HG02870 (cell line): ENCODE data around the gene PNMA1.

Experiments used
- ATAC-seq: cut with Tn5 transposase; IDR thresholded peaks from one replicate; pipeline ENCODE4 v1.9.1; 2021; ENCODE audit warnings: mild to moderate bottlenecking, moderate library complexity; ENCODE audit not compliant: unreplicated experiment

The PNMA1 gene

DNA sequence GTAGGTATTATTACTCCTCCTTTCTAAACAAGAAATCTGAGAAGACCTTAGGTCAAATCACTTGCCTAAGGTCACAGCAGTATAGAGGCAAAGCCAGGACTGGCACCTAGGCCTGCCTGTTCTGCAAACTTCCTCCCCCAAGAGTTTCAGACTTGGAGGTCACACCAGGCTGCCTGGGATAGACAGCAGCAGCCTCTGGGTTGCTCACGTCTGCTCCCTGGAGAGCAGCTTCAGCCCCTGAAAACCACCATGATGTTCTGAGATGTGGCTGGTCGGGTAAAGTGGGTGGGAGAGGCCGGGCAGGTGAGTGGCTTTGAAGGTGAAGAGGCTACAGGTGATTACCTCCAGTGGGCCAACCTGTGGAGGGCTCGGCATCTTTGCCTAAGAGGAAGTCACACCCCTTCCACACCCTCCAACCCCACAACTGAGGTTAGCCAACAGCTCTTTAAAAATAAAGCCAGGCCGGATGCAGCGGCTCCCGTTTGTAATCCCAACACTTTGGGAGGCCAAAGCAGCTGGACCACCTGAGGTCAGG is 37.0 kb upstream of the PNMA1 start:
- no peak for ATAC-seq

DNA sequence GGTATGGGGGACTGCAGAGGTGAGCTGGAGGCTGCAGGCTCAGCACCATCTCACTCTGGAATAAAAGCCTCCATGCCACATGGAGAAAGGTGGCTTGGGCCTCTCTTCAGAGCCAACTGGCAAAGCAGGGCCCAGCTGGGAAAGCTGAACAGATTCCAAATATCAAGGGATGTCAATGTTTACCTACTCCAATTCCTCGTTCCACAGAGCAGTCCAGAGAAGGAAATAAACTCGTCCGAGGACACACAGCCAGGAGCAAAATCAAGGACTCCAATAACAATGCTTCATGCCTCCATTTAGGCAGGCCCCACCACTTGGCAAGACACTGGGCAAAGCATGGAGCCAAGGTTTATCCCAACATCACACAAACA is 36.3 kb upstream of the PNMA1 start:
- ATAC-seq: no peak

DNA sequence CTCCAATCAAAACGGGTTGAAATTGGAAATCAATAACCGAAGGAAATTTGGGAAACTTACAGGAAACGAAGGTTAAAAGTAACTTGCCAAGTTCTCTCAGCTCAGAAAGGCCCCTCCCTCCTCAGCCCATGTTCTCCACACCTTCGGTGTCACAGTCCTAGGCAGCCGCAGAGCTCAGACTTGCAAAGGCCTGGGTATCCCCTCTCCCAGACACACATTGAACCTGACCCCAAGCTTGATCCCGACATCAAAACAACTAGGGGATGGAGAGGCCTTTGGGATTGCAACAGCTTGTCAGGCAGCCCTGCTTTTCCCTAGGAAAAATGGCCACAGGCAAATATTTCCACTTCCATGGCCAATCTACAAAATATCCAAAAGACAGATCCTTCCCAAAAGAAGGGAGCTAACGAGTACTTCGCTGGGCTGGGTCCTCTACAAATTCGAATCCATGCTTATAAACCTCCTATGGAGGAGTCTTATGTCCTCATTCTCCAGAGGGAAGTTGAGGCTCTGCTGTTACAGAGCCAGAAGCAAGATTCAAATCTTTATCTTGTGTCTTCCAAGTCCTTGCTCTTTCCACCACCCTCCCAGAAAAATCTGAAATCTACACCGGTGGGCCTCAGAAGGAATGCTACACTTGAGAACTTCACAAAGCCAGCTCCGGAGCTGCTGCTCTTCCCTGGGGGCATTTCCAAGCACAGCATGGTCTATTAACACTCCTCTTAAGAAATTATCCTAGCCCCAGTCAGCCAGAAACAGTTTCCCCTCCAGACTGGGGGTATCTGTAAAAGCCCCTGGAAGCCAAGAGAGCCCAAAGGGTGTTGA is 35.7 kb upstream of the PNMA1 start:
- ATAC-seq: no peak

DNA sequence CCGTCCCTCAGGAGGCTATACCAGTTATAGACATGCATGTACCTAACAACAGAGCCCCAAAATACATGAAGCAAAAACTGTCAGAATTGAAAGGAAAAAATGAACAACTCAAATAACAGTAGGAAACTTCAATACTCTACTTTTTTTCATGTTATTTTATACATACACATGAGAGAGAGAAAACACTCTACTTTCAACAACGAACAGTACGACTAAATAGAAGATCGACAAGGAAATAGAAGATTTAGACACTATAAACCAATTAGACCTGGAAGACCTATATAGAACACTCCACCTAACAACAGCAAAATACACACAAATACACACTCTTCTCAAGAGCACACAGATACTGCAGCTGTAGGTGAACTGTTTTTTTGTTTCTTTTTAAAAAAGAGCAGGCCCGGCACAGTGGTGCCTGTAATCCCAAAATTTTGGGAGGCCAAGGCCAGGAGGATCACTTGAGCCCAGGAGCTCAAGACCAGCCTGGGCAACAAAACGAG is 34.7 kb upstream of the PNMA1 start:
- ATAC-seq: no peak

DNA sequence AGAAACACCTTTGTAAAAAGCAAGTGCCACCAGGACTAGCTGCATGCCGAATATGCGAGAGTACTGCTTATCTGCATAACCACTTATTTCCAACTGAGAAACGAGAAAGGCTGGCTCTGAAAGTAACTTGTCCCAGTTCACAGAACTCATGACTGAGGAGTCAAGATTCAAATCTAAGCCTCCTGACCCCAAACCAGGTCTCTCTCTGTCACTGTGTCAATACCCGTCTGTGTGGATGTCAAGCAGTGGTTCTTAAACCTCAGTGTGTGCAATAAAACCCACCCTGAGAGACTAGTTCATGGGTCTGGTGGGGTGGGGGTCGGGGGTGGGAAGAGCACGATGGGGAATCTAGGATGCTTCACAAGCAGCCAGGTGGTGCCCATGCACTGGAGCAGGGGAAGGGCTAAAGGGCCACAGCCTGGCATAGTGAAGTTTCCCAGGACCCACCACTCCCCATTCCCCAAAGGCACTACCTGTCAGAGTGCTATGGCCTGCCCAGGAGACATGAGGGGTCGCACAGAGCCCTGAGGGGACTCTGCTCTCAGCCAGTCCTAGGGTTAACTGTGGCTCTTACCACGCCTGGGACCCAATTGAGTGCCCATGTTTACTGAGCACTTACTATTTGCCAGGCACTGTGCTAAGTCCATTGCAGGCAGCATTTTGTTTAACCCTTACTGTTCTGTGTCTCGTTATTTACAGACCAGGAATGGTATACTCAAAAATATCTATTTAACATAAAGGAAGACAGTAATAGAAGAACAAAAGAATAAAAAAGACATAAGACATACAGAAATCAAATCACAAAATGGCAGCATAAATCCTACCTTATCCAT is 33.4 kb upstream of the PNMA1 start:
- no peak for ATAC-seq

DNA sequence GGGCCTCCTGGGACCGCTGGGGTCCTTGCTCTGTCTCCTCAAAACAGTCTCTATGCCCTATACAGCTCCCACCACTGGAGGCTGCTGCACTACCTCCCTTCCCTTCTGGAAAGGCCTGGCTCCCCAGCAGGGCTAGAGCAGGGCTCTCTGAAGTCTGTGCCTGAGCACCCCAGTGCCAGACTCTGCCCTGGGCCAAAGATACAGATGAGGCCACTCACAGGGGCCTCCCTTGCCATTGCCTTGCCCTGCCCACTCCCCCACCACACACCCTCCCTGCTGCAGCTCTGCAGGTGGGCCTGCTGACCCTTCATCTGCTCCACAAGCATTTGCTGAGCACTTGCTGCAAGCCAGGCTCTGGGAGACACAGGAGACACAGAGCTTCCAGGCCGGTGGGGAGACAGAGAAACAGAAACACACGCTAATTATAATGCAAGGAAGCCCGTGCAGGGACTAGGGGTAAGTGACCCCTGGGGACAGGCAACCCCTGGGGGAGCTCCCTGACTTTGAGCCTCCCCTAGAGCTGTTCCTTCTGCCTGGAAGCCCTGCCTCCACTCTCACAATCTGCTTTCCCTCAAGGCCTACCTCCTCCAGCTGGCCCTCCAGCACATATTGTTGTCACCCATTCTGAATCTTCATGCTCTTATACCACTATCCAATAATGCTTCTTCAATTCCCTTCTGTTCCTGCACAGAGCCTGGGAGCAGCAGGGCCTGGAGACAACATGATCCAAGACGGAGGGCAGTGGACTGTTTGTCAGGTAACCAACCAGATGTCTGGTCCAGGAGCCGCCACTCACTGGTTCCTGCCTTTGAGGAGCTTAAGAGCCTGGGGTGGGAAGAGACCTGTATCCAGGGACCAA is 32.6 kb upstream of the PNMA1 start:
- ATAC-seq: no peak

DNA sequence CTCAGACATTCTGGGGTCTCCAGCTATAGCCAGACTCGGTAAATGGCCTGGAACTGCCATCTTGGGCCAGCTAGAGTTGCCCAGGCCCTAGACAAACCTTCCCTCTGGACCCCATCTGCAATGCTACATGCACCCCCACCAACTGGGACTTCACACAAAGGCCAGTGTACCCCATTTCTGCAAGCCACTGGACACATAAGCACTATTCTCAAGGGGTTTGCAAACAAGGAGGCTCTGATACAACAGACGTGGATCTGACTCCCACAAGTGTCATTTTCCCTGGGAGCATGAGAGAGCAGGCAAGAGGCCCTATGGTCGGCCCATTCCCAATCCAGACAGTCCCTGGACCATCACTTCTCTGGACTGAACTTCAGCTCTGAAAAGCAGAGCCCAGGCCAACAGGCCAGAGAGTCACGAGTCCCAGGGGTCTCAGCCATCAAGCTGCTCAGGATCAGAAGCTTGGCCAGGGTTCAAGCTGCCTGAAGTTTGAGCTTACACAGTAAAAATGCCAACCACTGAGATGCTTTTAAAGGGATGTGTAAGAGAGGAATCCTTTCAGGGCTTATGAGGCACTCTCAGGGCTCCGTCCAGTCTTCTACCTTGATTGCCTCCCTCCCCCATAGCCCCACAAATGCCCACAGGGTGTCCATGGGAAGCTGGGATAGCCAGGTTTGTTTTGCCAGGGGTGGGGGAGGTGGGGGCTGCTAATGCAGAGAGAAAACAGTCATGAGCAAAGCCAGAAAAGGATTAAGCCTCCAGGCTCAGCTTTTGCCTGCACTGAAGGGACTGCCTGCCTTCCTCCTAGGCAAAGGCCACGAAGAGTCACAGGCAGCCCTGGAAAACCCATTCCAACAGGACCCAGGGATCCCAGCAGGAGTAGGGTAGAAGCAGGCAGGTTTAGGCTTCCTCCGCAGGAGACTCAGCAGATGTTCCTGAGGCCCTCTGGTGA is 31.7 kb upstream of the PNMA1 start:
- ATAC-seq: no peak

DNA sequence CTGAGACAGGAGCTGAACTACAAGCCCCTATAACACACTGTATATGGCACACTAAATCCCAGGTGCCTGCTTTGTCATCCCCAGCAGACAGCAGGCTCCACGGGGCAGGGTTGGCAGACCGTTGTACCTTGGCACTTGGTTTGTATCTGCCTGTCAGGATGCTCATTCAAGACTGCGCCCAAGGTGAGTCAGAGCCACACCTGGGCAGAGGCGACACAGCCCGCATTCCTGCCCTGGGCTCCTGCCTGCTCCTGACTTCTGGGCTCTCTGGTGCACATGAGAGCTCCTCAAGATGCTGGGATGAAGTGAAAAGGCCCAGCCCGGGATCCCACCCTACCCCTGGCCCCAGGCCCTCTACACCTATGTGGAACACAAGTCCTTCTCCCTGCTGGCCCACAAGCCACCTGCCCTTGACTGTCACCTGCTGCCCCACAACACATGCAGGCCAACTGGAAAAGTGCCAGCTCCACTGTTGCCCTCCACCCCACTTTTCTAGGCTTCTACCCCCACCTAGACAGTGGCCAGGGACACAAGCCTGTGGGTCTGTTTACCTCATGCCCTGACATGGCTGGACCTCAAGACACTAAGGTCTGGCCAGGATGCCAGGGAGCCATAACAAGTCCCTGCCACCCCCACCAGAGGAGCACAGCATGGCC is 30.8 kb upstream of the PNMA1 start:
- no peak for ATAC-seq

DNA sequence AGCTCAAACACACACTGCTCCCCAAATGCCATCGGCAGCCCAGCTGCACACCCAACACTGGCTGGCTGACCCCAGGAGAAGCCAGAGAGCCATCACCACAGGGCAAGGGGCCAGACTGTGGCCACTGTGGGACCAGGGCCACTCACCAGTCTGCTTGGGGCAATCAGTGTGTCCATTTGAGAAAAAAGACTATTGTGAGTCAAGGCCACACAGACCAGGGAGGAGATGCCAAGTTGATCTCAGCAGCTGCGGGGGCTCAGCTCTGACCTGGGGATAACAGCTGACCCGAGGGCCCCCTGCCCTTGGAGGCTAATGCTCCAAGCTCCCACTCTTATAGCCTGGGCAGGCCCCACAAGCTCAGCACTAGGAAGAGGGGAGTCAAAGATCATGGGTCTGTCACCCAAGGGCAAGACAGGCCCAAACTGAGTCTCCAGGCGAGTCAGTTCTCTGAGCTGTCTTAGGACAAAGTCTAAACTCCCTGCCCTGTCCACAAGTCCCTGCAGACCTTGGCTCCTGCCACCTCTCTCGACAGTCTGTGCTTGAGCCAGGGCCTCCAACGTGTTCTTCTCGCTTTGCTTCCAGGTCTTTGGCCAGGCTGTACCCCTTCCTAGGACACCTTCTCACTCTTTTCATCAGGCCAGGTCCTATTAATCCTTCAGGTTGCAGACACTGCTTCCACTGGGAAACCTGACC is 30.1 kb upstream of the PNMA1 start:
- no peak for ATAC-seq

DNA sequence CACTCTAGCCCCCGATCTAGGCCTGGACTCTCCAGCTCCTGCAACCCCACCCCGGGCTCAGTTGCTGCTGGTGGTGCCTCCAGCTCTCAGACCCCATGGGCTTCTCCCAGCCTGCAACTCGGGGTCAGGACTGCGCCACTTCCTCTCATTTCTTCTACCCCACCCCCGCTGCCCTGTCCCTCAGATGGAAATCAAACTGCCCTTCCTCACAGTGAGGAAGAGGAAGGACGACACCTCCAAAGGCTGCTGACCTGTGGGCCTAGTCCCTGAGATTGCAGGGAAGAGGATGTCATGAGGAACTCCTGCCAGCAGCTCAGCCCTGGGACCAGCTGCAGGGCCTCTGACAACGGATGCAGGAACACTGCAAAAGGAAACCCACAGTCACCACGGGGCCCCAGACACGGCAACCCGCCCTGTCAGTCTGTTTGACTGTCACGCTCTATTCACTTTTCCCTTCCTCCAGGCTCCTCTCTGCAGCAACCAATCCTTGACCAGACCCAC is 29.3 kb upstream of the PNMA1 start:
- ATAC-seq: peak; percentile 52

DNA sequence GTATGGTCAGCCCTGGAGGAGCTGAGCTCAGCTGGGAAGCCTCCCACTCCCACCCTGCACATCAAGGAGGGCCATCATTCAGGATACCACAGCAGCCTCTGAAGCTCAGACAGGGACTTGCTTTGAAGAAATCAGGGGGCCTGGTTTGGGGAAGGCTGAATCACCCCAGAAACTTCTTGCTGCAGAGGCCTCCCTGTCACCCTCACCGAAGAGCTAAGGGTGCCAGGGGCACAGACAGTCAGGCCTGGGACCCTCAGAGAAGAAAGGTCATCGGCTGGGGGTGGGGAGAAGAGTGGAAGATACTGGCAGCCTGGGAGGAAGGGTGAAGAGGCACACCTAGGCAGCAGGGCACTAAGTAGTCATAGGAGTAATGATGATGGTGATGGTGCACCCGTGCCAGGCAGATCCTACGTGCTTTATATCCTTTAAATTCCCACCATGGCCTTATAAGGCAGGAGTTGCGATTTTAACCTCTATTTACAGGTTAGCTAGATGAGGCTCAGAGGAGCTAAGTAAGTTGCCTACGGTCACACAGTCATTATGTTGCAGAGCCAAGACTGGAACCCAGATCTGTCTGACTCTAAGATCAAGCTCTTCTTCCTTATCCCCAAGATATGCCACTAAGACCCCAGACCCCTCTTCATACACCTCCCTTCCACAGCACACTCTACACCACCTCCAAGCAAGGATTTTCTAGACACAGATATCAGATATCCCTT is 28.5 kb upstream of the PNMA1 start:
- ATAC-seq: no peak

DNA sequence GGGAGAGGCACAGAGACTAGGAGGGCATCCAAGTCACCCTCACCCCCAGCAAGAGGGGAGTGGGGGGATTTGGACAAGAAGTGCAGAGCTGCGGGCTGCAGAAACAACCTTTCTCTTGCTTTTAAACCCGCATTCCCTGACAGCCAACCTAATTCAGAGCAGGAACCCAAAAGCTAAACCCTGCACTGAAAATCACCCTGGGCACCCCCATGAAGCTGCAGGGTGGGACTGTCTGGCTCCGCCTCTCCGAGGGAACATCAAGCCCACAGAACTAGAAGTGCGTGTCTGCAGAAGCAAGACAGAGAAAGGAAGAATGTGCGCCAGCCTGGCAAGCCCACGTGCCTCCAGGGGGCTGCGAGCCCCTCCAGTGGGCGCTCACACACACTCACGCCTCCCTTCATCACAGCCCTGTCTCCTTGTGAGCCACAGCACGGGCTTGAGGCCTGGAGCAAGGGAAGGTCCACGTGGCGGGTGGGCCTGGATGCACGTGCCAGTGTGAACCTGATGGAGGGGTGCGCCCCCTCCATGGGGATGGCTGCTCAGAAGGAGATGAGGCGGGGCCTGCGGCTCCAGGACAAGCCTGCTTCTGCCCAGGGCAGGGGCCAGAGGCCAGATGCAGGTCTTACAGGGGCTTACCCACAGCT is 27.8 kb upstream of the PNMA1 start:
- no peak for ATAC-seq

DNA sequence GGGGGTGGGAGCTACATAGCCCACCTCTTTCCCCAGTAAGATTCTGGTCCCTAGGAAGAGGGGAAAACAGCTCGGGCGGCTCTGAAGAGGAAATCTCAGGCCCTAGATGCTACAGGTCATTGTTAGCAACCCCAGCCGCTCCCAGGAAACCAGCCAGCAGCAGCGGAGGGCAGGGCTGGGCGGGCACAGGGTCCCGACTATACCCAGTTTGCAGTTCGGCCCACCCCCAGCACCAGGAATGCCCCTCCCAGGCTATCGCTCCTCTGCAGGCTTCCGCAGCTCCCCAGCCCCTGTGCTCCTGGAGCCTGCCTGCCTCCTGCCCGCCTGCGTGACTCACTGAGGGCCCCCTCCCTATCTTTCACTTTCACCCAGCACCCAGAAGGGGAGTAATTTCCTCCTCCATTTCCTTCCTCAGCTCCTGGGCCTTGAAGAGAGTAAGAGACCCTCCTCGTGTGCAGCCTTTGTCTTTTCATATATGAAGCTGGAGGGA is 27.2 kb upstream of the PNMA1 start:
- peak; percentile 36 for ATAC-seq

DNA sequence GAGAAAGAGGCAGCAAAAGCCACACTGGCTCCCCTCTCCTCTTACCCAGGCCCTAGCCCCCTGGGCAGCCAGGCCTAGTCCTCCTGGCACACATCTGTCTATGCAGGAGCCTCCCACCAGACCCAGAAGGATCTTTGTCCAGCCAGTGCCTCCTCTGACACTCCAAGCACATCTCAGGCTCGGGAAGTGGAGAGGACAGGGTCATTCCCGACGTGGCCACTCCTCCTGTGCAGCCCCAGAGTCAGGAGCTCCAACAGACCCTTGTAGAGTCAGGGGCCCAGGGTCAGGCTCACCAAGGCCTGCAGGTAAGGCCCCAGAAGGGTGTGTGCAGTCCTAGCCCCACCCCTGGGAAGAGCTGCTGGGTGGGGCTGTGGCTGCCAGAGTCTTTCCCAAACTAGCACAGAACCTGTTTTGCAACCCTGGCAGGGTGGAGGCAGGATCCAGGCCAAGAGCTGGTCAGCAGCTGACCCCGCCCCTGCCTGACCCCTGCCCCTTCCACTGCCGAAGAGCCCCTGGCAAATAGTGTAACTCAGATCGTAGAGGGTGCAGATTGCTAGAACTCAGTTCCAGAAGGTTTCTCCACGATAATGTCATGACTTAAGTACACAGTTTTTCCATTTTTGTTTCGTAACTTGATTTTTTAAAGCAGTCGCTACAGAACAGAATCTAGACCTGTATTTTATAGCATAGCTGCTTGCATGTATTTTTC is 26.6 kb upstream of the PNMA1 start:
- ATAC-seq: no peak

DNA sequence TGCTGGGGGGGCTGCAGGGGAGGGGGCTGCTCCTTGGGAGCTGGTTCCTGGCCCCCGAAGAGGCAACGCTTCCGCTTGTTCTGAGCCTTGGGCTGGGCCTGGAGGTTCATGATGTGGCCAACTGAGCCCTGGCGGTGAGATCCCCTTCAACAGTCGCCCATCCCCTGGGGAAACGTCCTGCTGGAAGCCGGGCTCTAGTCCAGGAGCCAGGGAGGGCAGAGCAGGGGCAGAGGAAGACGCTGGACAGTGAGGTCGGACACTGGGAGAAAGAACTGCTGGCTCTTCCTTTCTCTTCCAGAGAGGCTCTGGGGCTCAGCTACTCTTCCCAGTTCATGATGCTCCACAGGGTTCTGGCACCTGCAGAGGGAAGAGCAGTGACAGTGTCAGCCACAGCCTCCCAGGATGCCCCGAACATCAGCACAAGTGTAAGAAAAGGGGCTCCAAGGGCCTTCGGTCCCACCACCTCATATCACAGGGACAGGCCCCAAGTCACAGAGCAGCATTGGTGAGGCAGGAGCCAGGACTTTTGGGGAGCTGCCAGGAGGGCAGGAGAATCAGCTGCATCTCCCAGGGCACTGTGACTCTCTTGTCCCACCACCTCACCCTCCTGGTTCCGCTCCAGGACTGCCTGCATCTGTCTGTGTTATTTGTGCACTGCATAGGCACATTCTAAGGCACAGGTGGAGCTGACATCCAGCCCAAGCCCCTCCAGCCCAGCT is 25.9 kb upstream of the PNMA1 start:
- ATAC-seq: no peak
